Neutrophil (primary cell): Measurements from ENCODE around the gene RNF225.
"Not testable (repeated sequence)": the region's sequence is repeated elsewhere in the genome, so short reads cannot be mapped to it uniquely, and the experiment has no call there.

Experiments
- H3K27ac ChIP-seq: fragments of 200-600 bp; sonication (generic); 2 replicates; pipeline ENCODE4 v1.5.1; 2016; ENCODE audit warnings: mild to moderate bottlenecking, moderate library complexity
- H3K27me3 ChIP-seq: fragments of 200-600 bp; sonication (generic); 2 replicates; pipeline ENCODE4 v1.6.0; 2016; ENCODE audit warnings: mild to moderate bottlenecking
- H3K36me3 ChIP-seq: fragments of 200-600 bp; sonication (generic); 2 replicates; pipeline ENCODE4 v1.5.1; 2017
- H3K4me1 ChIP-seq, 2 experiments: fragments of 200-600 bp in 1 of 2; sonication (generic) in 1 of 2; 1 replicate in 1 of 2; 2 replicates in 1 of 2; pipeline versions ENCODE4 v1.5.1 to v1.6.1; 2013 to 2016; ENCODE audit warnings: low read depth in 1 of 2, low read length in 1 of 2, mild to moderate bottlenecking in 1 of 2, moderate library complexity in 1 of 2; ENCODE audit not compliant: control insufficient read depth in 1 of 2, insufficient read depth in 1 of 2
- H3K4me3 ChIP-seq, 2 experiments: fragments of 200-600 bp in 1 of 2; sonication (generic) in 1 of 2; 1 replicate in 1 of 2; 2 replicates in 1 of 2; pipeline ENCODE4 v1.5.1; 2013 to 2016; ENCODE audit warnings: low read depth in 1 of 2, low read length in 1 of 2, mild to moderate bottlenecking in 1 of 2, moderate library complexity in 1 of 2
- H3K9me3 ChIP-seq: fragments of 200-600 bp; sonication (generic); 2 replicates; pipeline ENCODE4 v1.5.1; 2016
- CTCF ChIP-seq: fragments of 200-600 bp; sonication (generic); IDR thresholded peaks from 2 replicates; pipeline ENCODE4 v1.5.1; 2016; ENCODE audit warnings: antibody characterized with exemption

Gene RNF225

GRCh38 chr19:58429745-58430144 is 34.3 kb downstream of the RNF225 start:
- TF ChIP-seq CTCF: no peak
- no peak overlapping the region for H3K4me3 ChIP-seq
- no peaks in the 10 kb centered on the region for H3K36me3 ChIP-seq
- no peak overlapping the region for H3K27ac ChIP-seq
- peaks cover 42% of the 10 kb centered on the region for H3K9me3 ChIP-seq
- H3K27me3 ChIP-seq: no peaks in the 10 kb centered on the region
- H3K4me1 ChIP-seq: no peaks in the 10 kb centered on the region

- Histone ChIP-seq H3K9me3 (peaks cover 64% of the 10 kb centered on the region), H3K36me3 (no peaks in the 10 kb centered on the region), H3K4me3 (no peak overlapping the region), H3K27ac (no peak overlapping the region), H3K4me1 (peaks cover under 1 to 1% of the 10 kb centered on the region in 2 experiments), H3K27me3 (no peaks in the 10 kb centered on the region)
- no peak for TF ChIP-seq CTCF
Observed at GRCh38 chr19:58434217-58434616, 38.8 kb downstream of the RNF225 start.

- Histone ChIP-seq H3K27ac (peak within 1 kb of the TSS; percentile 73), H3K4me3 (peak within 1 kb of the TSS; percentile 65 to 87), H3K27me3 (peaks cover 7% of the 10 kb centered on the region), H3K36me3 (no peaks in the 10 kb centered on the region), H3K9me3 (peaks cover 36% of the 10 kb centered on the region), H3K4me1 (peaks cover 13 to 15% of the 10 kb centered on the region in 2 experiments)
- no peak for TF ChIP-seq CTCF
Observed at GRCh38 chr19:58439576-58440554, 44.4 kb downstream of the RNF225 start, which contains the start of gene ZNF132. TSS of gene ZNF132 (minus strand) at chr19:58440153. CDS start at chr19:58439821, 332 bp downstream.

GRCh38 chr19:58440556-58440955 is 45.1 kb downstream of the RNF225 start:
- no peaks in the 10 kb centered on the region for H3K36me3 ChIP-seq
- peaks cover 29% of the 10 kb centered on the region for H3K9me3 ChIP-seq
- peaks cover 13 to 15% of the 10 kb centered on the region in 2 experiments for H3K4me1 ChIP-seq
- H3K4me3 ChIP-seq: peak overlapping the region; percentile 65 to 87
- H3K27me3 ChIP-seq: peaks cover 14% of the 10 kb centered on the region
- no peak for TF ChIP-seq CTCF
- H3K27ac ChIP-seq: peak overlapping the region; percentile 73

- not testable (repeated sequence) for H3K27ac ChIP-seq
Observed at GRCh38 chr19:58442986-58443385, 47.5 kb downstream of the RNF225 start.

More at GRCh38 chr19:58442986-58443385, 47.5 kb downstream of the RNF225 start:
- H3K4me3 ChIP-seq, H3K36me3 ChIP-seq: not testable (repeated sequence)
- peaks cover 21% of the 10 kb centered on the region for H3K9me3 ChIP-seq
- H3K27me3 ChIP-seq: peaks cover 29% of the 10 kb centered on the region
- H3K4me1 ChIP-seq: peaks cover 13 to 15% of the 10 kb centered on the region in 2 experiments
